ENCODE results near the gene MLLT6. TPM values are rescaled to one million over a fixed set of nuclear protein-coding genes. Genes with fewer than 3 reads are reported as not detected.

The MLLT6 gene
- total and polyA plus RNA-seq, 2 of the 13 experiments (the other 11 are each of a cell fraction or from before 2014, with no cell fraction given) = 50.7 to 69.5 TPM

- TF ChIP-seq ZSCAN30 (CRISPR knock-in tag; IDR thresholded peaks at IDR 0.05) (no peak), LCORL (IDR thresholded peaks at IDR 0.05) (no peak), LCORL (CRISPR knock-in tag; IDR thresholded peaks at IDR 0.05) (no peak), THAP9 (CRISPR knock-in tag; IDR thresholded peaks at IDR 0.05; ENCODE audit: borderline replicate concordance) (no peak), SNRNP70 (IDR thresholded peaks at IDR 0.05; ENCODE audit: low read depth, low read length) (no peak), FOSL1 (CRISPR knock-in tag; IDR thresholded peaks at IDR 0.05; ENCODE audit: borderline replicate concordance) (no peak), ZFP82 (CRISPR knock-in tag; IDR thresholded peaks at IDR 0.05; ENCODE audit: borderline replicate concordance) (0 out of 2 replicates have a peak, but pooled peaks have one; percentile 91), PHF5A (CRISPR knock-in tag; IDR thresholded peaks at IDR 0.05; ENCODE audit: low read depth, unreplicated experiment) (peak; percentile 74), ZNF414 (CRISPR knock-in tag; IDR thresholded peaks at IDR 0.05) (no peak), CBFB (CRISPR knock-in tag; IDR thresholded peaks at IDR 0.05) (peak; percentile 77), THAP11 (CRISPR knock-in tag; IDR thresholded peaks at IDR 0.05) (peak; percentile 60; the same call in 1 of the 2 replicates), ZNF674 (CRISPR knock-in tag; IDR thresholded peaks at IDR 0.05; ENCODE audit: low read depth) (no peak; the same call in none of the 2 replicates), ZNF572 (CRISPR knock-in tag; IDR thresholded peaks at IDR 0.05) (no peak), ZBTB21 (CRISPR knock-in tag; IDR thresholded peaks at IDR 0.05) (no peak), BRCA1 (CRISPR knock-in tag; IDR thresholded peaks at IDR 0.05) (no peak), ZNF367 (CRISPR knock-in tag; IDR thresholded peaks at IDR 0.05; ENCODE audit: borderline replicate concordance) (no peak; the same call in 1 of the 2 replicates), HNF1A (IDR thresholded peaks at IDR 0.05; ENCODE audit: low read depth) (no peak), HNF1A (CRISPR knock-in tag; IDR thresholded peaks at IDR 0.05; ENCODE audit: borderline replicate concordance) (no peak), SRY (CRISPR knock-in tag; IDR thresholded peaks at IDR 0.05) (0 out of 2 replicates have a peak, but pooled peaks have one; percentile 34), ZNF567 (CRISPR knock-in tag; IDR thresholded peaks at IDR 0.05; ENCODE audit: borderline replicate concordance) (no peak), HNRNPL (IDR thresholded peaks at IDR 0.05; ENCODE audit: low read depth, low read length) (no peak)
- TF ChIP-seq, protein P1, sequence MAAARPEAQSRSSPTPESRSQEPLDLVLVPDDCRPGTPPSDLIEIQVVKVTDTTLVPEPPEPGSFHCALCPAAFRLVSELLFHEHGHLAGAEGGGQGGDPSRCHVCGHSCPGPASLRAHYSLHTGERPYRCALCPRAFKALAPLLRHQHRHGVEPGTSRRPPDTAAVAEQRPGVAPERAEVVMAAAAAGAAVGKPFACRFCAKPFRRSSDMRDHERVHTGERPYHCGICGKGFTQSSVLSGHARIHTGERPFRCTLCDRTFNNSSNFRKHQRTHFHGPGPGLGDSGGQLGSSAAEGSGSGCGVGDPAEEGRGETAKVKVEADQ (CRISPR knock-in tag; IDR thresholded peaks at IDR 0.05; ENCODE audit: borderline replicate concordance) = peak; percentile 67; the same call in 1 of the 2 replicates
Measured at GRCh38 chr17:38729886-38730525, 24.9 kb downstream of the MLLT6 start, which contains the start of gene CISD3 (continued).

Measured in HepG2 (cell line).